Prostate gland (tissue), 2 donors: ENCODE results near the gene CLRN3.

Experiments used
- CTCF ChIP-seq, 4 experiments: fragments of 200-600 bp in 2 of 4; fragments of 450-650 bp in 2 of 4; sonication (generic) in 2 of 4; IDR thresholded peaks; 1 replicate in 3 of 4; 2 replicates in 1 of 4; pipeline ENCODE4 v1.5.1; 2016 to 2019; ENCODE audit warnings: antibody characterized with exemption in 4 of 4, mild to moderate bottlenecking in 2 of 4, moderate library complexity in 2 of 4
- POLR2A ChIP-seq: fragments of 450-650 bp; IDR thresholded peaks from one replicate; pipeline ENCODE4 v1.6.1; 2016; ENCODE audit warnings: antibody characterized with exemption, mild to moderate bottlenecking

- no peak for TF ChIP-seq CTCF (IDR thresholded peaks at IDR 0.05)
- no peak for TF ChIP-seq POLR2A
These were observed 44.5 kb downstream of the CLRN3 start for GRCh38 chr10:127848226-127848625.
